Fibroblast of peridontal ligament (primary cell): ENCODE results near the gene DNAJA3.
A peak's percentile ranks its signal among the peaks of the same experiment; 100 is the strongest.
"Not testable (repeated sequence)": the region's sequence is repeated elsewhere in the genome, so short reads cannot be mapped to it uniquely, and the experiment has no call there.

ENCODE experiments used
- DNase-seq: peaks from one replicate; pipeline ENCODE4 v3.0.0-alpha.2; 2010; ENCODE audit errors: extremely low read depth

Gene DNAJA3

DNA sequence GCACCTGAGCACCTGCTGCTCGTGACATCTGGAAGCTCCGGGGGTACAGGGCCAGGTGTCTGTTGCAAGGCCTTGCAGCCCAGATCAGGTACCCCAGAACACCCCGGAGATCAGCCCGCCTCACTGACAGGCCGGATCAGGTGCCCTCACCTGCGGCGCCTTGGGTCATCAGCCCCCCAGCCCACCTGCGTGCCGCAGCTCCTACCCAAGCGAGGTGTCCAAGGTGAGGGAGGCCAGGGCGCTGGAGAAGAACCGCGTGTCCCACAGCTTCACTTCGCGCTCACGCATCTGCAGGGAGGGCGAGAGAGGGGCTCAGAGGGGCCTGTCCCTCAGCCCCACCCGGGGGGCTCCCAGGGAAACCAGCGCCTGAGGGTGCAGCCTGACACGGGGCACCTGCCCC, 37.9 kb upstream of the DNAJA3 start:
- DNase-seq: no peak

DNA sequence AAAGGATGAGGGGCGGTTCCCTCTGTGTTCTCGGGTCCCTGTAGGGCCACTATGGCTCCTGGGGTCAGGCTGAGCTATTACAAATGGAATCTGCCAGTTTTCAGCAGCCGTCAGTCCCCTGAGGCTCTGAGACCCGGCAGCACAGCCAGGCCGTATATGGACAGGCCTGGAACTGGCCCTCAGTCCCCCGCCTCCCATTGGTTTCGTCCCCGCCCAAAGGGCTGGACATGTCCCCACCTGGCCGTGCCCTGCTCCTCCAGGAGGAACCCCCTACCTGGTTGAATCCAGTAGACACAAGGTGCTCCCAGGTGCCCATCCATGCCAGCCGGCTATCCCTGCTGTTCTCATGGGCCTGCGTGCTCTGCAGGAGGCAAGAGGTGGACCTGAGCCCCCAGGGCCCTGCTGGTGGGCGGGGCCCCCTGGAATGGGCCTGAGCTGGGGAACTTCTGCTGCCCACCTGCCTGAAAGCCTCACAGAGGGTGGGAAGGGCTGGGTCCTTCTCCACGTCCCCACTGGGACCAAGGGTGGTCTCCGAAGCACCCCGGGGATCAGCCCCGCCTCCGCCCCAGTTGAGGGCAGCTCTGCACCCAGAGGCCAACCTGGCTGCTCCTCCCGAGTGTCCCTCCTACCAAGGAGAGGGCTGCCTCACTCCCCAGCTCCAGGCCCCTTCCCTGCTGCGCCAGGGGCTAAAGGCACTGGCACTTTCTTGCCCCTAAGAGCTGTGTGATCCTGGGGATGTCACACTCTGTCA, 37.2 kb upstream of the DNAJA3 start:
- DNase-seq: peak; percentile 64

DNA sequence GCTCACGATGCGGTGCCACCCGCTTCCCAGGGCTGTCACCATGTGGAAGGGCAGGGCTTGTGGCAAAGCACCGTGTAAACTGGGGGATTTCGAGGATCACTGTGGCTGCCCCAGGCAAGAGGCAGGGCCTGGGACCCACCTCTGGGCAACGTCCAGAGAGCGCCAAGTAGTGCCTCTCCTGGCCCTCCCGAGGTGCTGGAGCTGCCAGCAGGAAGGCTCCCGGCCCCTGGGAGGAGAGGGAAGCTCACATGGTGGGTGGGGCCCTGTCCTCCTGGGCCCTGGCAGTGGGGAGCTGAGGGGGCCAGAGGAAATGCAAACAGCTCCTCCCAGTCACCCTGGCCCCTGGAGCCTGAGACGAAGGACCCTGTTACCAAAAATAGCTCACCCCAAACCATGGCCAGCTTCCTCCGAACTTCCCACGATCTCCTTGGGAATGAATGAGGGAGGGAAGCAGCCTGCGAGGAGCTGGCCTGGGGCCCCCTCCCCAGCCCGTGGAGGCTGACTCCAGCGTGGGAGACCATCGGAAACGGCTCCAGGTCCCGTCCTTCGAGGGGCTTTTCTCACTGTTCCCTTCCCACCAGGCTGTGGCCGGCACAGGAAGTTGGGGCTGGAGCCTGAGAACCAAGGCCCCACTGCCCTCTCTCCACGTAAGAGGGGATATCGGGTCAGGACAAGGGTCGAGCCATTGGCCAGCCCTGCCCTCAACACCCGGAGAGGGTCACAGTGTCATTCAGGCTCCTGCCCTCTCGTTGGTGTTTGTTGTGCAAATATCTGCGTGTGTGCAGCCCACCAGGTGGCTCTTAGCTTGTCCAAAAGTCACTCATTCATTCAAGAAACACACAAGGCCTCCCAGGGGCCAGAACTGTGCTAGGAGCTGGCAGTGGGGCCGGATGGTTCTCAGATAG, 36.4 kb upstream of the DNAJA3 start:
- no peak for DNase-seq

DNA sequence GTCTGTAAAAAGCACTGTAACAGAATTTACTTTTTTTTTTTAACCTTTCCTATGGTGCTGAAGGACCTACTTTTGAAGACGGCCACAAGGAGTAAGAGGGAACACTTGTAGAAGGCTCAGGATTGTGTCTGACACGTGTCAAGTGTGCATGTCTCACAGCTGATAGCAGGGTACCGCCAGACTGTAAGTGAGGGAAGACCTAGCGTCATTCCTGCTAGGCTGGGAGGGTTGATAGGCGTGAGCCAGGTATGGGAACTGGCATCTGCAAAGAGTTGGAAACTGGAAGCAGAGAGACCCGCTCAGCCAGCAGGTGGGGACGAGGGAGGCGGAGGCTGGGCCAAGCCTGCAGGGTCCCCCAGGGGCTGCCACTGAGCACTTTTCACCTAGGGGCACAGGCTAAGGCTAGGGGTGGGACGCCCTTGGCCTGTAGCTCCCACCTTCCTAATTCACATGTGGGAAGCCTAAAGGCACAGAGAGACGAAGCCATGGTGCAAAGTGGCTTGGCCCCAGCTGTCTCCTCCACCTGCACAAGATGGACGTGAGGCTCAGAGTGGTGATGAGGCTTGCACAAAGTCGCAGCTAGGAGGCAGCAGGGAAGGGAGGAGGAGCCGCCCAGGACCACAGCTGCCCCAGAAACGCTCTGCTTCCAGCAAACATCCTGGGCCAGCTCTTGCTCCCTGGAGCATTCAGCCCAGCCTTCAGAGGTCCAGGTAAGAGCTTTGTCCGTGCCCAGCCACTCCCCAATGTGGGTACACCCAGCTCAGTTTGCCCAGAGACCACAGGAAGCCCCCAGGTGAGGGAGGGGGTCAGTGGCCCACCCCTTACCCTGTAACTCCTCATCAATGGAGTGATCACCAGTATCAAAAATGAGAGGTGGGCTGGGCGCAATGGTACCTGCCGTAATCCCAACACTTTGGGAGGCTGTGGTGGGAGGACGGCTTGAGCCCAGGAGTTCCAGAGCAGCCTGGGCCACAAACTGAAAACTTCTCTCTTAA, 35.1 kb upstream of the DNAJA3 start:
- no peak for DNase-seq

DNA sequence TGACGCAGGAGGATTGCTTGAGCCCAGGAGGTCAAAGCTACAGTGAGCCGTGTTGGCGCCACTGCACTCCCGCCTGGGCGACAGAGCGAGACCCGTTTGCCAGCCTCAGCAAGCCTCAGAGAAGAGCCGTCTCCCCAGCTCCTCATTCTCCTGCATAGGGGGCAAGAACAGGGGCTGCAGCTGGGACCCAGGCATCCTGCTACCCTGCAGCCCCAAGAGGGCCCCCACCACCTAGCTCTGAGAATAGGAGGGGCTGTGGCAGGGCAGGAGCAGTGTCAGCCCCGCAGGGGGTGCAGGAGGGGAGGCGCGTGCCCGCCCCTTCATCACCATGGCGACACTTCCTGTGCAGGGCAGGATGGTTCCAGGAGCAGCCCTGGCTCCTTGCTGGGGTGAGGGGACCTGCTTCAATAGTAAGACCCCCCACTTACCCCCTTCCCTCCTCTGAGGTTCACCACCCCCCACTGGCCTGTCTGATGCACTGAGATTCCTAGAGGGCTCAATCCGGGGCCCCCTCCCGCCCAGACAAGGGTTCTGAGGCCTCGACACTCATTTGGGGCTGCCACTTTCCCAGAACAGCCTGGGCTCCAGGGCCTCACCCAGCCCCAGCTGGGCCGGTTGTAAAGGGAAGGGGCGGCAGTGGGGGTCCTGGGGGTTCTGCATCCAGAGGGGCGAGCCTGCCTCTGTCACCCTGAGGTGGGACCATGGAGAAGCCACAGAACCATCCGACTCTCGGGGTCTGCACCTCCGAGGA, 33.9 kb upstream of the DNAJA3 start:
- no peak for DNase-seq

DNA sequence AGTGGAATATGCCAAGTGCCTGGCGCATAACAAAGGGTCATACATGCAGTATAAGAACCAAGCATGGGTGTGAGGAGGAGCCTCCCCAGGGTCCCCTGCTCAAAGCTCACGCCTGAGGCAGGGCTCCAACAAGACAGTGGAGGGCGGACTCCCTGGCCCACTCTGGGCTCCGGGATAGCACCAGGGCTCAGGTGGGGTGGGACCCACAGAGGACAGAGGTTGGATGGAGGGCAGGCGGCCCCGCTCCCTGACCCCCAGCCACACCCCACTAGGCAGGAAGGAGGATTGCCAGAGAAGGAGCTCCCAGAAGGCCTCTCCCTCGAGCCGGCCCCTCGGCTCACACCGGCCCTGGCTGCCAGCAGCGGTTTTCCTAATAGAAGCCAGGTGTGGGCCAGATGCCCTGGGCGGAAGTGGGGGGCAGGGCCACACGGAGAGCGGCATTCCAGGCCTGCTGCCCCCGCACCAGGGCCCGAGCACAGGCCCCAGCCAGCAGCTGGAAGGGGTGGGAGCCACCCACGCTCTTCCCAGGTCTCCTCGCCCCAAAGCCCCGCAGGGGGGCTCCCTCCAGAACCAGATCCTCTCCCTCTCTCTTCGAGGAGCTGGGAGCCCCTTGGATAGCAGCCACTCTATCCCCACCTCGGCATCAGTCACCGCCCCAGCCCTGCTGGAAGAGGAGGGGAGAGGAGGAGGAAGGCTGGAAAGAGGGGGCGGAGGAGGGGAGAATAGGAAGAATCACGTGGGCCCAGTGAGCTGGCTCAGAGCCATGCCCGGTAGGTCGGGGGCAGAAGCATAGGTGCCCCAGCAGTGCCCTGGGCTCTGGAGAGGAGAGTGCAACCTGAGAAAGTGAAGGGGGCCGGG, 33.1 kb upstream of the DNAJA3 start:
- DNase-seq: peak; percentile 69

DNA sequence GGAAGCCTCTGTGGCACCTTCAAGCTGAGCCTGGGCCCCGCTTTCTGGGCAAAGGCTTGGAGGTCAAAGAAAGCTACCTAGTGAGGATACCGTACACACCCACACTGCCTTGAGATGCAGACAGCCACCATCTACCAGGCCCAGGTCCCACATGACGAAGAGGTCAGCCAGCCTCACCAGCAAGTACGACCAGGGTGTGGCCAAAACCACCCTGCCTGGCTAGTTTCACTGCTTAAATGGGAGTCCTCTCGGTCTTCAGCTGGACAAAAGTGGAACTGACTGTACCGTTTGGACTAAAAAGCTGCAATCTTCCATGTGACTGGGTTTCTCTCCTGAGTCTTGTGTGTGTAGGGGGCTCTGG, 32.4 kb upstream of the DNAJA3 start:
- no peak for DNase-seq

DNA sequence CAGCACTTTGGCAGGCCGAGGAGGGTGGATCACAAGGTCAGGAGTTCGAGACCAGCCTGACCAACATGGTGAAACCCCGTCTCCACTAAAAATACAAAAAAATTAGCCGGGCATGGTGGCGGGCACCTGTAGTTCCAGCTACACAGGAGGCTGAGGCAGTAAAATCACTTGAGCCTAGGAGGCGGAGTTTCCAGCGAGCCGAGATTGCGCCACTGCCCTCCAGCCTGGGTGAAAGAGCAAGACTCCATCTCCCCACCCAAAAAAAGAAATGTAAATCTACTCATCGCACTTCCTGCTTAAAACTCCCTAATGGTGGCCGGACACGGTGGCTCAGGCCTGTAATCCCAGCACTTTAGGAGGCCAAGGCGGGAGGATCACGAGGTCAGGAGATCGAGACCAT, 31.8 kb upstream of the DNAJA3 start:
- DNase-seq: not testable (repeated sequence)

DNA sequence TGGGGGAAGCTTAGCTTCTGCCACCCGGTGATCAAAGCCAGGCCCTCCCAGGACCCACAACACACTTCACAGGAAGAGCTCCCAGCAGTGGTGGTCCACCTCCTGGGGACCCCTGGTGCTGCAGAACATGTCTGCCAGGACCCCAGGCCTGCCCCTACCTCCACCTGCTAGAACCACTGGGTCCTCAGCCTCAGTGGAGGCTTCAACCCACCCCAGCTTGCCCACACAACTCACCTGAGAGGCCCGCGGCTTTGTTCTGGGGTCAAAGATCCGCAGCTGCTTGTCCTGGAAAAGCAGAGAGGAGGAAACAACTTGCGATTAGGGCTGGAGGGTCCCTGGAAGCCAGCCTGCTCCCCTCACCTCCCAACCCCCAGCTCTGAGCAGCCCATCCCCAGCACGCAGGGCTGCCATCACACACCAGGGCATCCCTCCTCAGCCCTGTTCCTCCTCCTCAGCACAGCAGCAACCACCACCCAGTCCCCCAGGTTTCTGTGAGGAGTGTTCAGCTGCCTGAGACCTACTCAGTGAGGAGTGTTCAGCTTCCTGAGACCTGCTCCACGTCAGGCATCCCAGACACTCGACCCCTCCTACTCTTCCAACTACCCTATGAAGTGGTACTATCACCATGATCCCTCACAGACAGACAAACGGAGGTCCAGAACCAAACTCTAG, 30.5 kb upstream of the DNAJA3 start:
- DNase-seq: no peak

DNA sequence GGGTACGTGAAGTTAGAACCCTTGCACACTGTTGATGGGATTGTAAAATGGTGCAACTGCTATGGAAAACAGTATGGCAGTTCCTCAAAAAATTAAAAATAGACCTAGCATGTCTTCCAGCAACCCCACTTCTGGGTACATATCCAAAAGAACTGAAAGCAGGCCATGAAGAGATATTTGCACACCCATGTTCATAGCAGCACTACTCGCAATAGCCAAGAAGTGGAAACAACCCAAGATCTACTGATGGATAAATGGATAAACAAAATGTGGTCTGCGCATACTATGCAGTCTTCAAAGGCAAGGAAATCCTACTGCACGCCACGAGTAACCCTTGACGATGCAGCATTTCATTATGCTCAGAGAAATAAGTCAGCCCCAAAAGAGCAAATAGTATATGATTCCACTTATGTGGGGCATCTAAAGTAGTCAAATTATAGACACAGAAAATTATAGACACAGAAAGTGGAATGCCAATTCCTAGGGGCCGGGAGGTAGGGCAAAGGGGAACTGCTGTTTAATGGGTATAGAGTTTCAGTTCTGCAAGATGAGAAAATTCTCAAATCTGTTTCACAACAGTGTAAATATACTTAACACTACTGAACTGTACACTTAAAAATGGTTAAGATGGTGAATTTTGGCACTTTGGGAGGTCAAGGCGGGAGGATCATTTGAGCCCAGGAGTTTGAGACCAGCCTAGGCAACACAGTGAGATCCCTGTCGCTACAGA, 26.5 kb upstream of the DNAJA3 start:
- no peak for DNase-seq

DNA sequence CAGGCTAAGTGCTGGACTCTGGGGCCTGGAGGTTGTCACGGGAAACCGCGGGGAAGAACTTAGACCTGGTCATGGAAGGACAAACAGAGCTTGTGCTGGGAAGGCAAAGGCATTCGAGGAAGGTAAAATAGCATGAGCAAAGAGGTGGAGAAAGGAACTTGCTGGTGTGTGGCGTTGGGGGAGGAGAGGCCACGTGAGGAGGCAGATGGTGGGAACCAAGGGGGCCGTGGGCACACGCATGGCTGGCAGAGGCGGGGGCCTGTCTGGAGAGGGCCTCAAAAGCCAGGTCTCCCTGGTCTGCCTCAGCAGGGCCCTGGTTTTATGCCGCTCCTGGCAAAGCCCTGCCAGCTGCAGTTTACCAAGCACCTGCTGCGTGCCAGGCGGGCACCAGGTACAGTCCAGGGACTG, 24.6 kb upstream of the DNAJA3 start:
- no peak for DNase-seq

DNA sequence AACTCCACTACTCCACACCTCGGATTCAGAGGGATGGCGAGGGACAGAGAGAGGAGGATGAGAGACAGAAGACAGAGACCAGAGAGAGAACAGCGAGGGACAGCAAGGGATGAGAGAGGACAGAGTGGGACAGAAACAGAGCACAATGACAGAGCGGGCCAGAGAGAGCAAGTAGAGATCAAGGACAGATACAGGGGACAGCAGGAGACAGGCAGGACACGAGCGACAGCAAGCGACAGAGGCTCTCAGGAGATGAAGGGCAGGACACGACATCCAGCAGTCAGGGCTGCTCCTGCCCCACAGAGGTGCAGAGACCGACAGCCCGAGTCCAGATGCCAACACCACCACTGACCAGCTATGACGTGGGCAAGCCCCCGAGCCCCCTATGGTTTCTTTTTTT, 24.2 kb upstream of the DNAJA3 start:
- no peak for DNase-seq

DNA sequence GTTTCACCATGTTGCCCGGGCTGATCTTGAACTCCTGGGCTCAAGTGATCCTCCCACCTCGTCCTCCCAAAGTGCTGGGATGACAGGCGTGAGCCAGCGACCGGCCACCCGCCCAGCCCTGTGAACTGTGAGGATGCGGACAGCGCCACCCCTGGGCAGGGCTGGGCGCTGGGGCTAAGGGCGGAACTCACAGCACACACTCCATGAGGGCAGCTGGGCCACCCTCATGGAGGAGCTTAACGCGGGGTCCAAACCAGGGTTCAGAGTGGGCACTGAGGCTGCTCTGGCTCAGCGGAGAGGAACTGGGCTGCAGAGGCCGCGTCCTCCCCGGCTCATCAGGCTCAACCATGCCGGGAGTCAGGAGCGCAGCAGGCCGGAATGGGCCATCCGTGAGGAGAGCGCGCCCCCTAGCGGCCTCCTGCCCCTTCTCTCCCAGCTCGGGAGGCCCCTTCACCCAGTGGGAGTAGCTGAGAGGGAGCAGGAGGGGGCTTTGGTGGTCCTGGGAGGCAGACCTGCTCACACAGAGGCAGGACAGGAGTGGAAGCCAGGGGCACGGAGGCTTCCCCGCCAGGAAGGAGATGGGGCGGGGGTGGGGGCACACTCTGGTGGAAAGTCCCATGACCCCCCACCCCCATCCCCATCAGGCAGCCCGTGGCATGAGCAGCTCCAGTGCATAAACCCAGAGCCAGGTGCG, 23.1 kb upstream of the DNAJA3 start:
- DNase-seq: peak; percentile 70

DNA sequence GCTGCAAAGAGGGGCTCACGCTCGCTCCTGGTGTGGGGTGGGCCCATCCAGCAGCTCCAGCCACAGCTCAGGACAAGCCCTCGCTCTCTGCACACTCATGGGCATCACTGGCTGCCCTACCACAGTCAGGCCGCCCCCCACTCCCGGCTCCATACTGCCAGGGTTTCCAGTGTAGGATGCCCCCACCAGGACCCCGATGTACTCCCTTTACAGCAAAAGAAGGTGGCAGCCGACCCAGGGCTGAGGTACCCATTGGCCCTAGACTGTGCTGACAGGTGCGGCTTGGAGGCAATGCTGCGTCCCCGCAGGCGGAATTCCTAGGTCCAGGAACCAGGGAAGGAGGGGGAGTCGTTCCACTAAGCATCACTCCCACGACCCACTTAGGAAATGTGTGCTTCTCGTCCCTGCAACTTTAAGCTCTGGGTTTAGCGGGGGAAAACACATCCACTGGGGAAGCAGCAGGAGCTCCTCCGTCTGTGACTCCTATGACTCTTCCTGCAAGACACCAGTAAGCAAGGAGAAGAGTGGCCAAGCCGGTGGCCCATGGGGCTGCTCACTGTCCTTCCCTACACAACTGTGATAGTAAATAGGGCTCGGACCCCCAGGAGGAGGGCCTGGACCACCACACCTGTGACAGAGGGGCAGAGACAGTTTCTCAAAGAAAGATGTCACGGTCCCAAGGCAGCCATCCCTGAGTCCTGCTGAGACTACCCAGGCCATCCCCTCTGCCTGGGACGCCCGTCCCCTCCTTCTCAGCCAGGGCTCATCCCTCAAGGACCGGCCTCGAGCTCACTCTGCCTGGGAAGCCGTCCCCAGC, 22.3 kb upstream of the DNAJA3 start:
- DNase-seq: no peak

DNA sequence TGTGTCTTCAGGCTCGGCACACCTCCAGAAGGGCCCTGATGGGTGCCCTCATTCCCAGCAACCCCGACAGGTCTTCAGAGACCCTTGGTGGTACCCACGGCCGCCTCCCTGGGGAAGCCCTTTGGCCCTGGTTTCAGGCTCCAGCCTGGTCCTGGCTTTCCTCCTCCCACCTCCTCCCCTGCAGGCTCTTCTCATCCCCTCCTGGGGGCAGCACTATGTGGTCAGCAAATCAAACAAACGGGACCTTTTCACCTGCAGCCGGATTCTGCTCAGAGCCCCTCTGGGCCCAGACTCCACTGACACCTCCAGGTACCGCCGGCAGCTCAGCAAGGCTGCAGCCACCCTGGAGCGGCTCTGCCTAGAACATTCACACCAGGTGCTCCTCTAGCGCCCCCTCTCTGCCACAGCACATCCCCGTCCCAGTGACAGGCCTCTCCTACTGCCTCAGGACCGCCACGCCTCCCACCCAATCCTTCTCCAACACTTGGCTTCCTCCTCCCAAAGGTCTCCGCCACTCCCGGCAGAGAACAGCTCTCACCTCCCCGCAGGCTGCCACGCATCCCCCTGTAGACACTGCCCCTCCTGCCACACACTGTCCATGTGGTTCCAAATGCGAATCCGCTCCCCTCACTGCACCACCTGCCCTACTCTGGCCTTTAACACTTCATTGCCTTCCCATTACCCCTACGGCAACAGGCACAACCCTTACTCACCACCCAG, 21.3 kb upstream of the DNAJA3 start:
- DNase-seq: no peak

DNA sequence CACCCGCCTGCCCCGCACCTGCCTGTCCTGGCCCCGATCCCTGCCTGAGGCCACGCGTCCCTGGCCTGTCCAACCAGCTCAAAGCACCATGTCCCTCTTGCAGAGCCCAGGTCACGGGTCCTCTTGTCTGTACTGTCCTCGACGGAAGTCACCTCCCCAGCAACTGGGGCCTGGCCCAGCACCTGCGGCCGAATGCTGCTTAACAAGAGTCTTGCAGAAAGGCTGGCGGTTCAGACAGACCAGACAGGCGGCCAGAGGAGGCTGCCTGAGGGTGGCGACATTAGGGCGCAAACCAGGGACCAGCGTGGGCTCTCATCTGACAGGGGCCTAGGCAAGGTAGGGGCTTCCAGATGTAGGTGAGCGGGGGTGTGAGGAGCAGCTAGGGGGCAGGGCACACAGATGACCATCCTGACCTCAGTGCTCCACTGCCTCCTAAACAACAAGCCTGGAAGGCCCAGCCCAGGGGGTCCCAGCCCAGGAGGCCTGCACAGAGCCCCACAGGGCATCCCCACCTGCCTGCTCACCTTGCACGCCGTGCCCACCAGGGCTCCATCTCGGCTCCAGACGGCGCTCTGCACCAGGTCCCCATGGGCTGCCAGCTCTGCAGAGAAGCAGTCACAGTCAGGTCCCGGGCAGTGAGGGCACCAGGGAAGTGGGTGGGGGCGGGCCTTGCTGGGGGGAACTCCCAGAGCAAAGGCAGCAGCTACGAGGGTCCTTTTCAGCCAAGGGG, 20.5 kb upstream of the DNAJA3 start:
- DNase-seq: no peak
